ENCODE results near the gene ADAM22. TPM values are rescaled to one million over a fixed set of nuclear protein-coding genes. Genes with fewer than 3 reads are reported as not detected.

ADAM22 gene
- total and polyA plus RNA-seq, 2 experiments from 2014 or later, result 1.1 to 5.8 TPM

DNA sequence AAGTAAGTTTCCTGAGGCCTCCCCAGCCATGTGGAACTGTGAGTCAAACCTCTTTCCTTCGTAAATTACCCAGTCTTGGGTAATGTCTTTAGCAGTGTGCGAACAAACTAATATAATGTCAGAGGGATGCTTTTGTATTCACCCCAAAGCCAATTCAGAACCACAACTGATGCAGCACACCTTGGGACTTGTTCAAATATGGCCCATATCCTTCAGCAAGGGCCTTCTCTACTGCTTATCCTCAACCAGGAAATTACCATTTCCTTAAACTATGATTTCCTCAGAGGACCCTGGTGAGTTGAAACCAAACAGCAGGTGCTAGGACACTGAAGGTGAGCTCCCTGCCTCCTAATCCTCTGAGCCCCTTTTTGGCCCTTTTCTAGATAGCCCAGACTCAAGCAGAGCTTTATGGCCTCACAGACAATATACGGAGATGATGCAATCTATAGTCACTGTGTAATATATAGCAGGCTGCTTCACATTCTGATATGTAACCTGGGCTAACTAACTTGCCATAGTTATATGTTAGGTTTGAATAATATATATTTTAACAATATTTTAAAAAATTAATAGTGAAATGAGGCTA is 270.6 kb downstream of the ADAM22 start:
- Histone ChIP-seq H3K4me3 (no peak overlapping the region), H3K36me3 (peaks cover 68% of the 10 kb centered on the region), H3K27me3 (no peaks in the 10 kb centered on the region), H3K27ac (no peak overlapping the region), H3K4me1 (ENCODE audit: low read depth) (no peaks in the 10 kb centered on the region), H3K9me3 (ENCODE audit: low read depth) (no peaks in the 10 kb centered on the region)
- no peak for TF ChIP-seq CTCF (IDR thresholded peaks at IDR 0.05; ENCODE audit: low read depth, low read length)
- DNase-seq (ENCODE audit: low read depth in 1 of 2, low spot score in 1 of 2), result no peak

- no peak overlapping the region for H3K27ac ChIP-seq
- no peaks in the 10 kb centered on the region for H3K27me3 ChIP-seq
- no peak for DNase-seq (ENCODE audit: low read depth in 1 of 2, low spot score in 1 of 2)
- H3K4me1 ChIP-seq (ENCODE audit: low read depth), result no peaks in the 10 kb centered on the region
- H3K9me3 ChIP-seq (ENCODE audit: low read depth), result no peaks in the 10 kb centered on the region
- no peak for TF ChIP-seq CTCF (IDR thresholded peaks at IDR 0.05; ENCODE audit: low read depth, low read length)
- peaks cover 73% of the 10 kb centered on the region for H3K36me3 ChIP-seq
- H3K4me3 ChIP-seq, result no peak overlapping the region
Measured at GRCh38 chr7:88205179-88205578, 271.1 kb downstream of the ADAM22 start.

- H3K36me3 ChIP-seq, result peaks cover 84% of the 10 kb centered on the region
Measured at GRCh38 chr7:88206254-88206653, 272.2 kb downstream of the ADAM22 start.

DNA sequence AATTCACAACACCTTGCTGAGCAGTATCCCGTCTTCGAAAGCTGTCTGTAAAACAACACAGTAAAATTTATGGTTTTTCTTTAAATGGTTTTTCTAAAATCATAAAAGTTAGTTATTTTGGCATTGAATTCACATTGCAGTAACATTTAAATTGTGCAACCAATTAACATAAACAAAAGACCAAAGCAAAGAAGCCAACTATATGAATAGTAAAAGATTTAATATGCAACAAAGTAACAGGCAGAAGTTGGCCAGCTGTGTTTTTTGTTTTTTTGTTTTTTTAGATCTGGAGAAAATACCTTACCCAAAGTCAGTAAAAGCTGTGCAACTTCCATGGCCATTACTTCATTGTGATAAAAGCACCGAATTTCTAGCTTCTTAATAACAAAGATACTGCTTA is 274.5 kb downstream of the ADAM22 start:
- no peak for TF ChIP-seq CTCF (IDR thresholded peaks at IDR 0.05; ENCODE audit: low read depth, low read length)
- Histone ChIP-seq H3K27ac (no peak overlapping the region), H3K4me3 (no peak overlapping the region), H3K9me3 (ENCODE audit: low read depth) (no peaks in the 10 kb centered on the region), H3K4me1 (ENCODE audit: low read depth) (peaks cover 12% of the 10 kb centered on the region), H3K27me3 (no peaks in the 10 kb centered on the region), H3K36me3 (peaks cover 87% of the 10 kb centered on the region)
- no peak for DNase-seq (ENCODE audit: low read depth in 1 of 2, low spot score in 1 of 2)

More at GRCh38 chr7:88206254-88206653, 272.2 kb downstream of the ADAM22 start:
- no peaks in the 10 kb centered on the region for H3K9me3 ChIP-seq (ENCODE audit: low read depth)
- DNase-seq (ENCODE audit: low read depth in 1 of 2, low spot score in 1 of 2), result no peak
- no peak overlapping the region for H3K27ac ChIP-seq
- H3K27me3 ChIP-seq, result no peaks in the 10 kb centered on the region
- no peak overlapping the region for H3K4me3 ChIP-seq
- no peak for TF ChIP-seq CTCF (IDR thresholded peaks at IDR 0.05; ENCODE audit: low read depth, low read length)
- no peaks in the 10 kb centered on the region for H3K4me1 ChIP-seq (ENCODE audit: low read depth)

DNA sequence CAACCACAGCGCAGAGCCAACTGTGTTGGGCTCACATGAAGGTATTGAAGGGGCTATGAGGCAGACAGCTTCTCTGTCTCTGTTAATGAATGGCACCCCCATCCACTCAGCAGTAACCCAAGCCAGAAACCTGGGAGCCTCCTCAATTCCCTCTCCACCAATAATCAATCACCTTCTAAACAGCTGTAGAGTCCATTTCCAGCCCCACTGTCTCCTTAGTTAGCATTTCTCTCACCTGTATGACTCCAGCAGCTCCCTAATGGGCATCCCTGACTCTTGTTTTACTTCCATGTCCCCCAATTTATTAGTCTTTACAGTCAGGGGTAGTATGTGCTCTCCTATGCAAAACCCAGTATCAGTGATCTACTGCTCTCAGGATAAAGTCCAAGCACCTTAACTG is 278.9 kb downstream of the ADAM22 start:
- Histone ChIP-seq H3K4me3 (no peak overlapping the region), H3K27me3 (no peaks in the 10 kb centered on the region), H3K4me1 (ENCODE audit: low read depth) (peaks cover 40% of the 10 kb centered on the region), H3K36me3 (peaks cover 52% of the 10 kb centered on the region), H3K9me3 (ENCODE audit: low read depth) (no peaks in the 10 kb centered on the region), H3K27ac (peak overlapping the region; percentile 27)
- no peak for DNase-seq (ENCODE audit: low read depth in 1 of 2, low spot score in 1 of 2)
- TF ChIP-seq CTCF (IDR thresholded peaks at IDR 0.05; ENCODE audit: low read depth, low read length), result no peak
